HUES48 (cell line): ENCODE results near the gene SELENOS.
A peak's percentile ranks its signal among the peaks of the same experiment; 100 is the strongest.

Experiments
- H3K27ac ChIP-seq: one replicate; pipeline ENCODE4 v1.7.0; 2013; ENCODE audit warnings: low read depth, low read length, inconsistent platforms
- H3K27me3 ChIP-seq: 2 replicates; pipeline ENCODE4 v1.6.1; 2013; ENCODE audit warnings: mild to moderate bottlenecking, low read length; ENCODE audit not compliant: control insufficient read depth, insufficient read depth
- H3K36me3 ChIP-seq: 2 replicates; pipeline ENCODE4 v1.6.1; 2013; ENCODE audit warnings: low read length; ENCODE audit not compliant: control insufficient read depth, insufficient read depth
- H3K4me1 ChIP-seq: 2 replicates; pipeline ENCODE4 v1.6.1; 2013; ENCODE audit warnings: mild to moderate bottlenecking, low read length; ENCODE audit not compliant: control insufficient read depth, insufficient read depth
- H3K4me3 ChIP-seq: 2 replicates; pipeline ENCODE4 v1.5.1; 2013; ENCODE audit warnings: mild to moderate bottlenecking, low read depth, low read length
- H3K9ac ChIP-seq: 2 replicates; pipeline ENCODE4 v1.6.1; 2013; ENCODE audit warnings: mild to moderate bottlenecking, low read depth, low read length, moderate library complexity
- H3K9me3 ChIP-seq: 2 replicates; pipeline ENCODE4 v1.6.1; 2013; ENCODE audit warnings: low read length; ENCODE audit not compliant: control insufficient read depth, insufficient read depth

Gene SELENOS

DNA sequence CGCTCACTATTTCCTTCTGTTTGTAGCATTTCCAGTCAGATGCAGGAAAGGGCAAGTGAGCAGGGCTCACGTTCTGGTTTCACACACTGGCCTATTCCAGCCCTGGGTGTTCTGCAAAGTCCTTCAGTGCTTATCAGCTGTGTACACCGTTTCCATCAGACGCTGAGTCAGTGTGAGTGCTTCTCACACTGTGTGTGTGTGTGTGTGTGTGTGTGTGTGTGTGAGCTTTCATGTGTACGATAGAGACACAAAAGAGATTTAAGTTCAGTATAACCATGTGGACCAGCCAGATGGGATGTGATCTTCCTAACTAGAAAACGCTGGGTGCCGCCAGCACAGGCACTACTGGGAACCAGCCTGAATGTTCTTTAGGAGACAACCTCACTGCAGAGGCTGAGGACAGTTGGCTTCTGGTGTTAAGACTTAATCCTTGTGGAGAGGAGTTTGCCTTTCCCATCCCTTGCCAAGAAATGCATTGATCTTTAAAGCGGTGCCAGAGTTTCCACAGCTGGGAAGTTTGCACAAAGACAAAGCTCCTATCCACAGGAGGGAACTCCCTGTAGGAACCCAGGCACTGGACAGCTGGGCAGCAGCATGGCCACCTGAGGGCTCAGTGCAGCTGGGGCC is 21.6 kb downstream of the SELENOS start:
- Histone ChIP-seq H3K27me3 (peaks cover 8% of the 10 kb centered on the region; the same call in 1 of the 2 replicates), H3K27ac (no peak overlapping the region), H3K9ac (no peak overlapping the region), H3K4me3 (no peak overlapping the region), H3K36me3 (no peaks in the 10 kb centered on the region), H3K9me3 (no peaks in the 10 kb centered on the region), H3K4me1 (peaks cover 23% of the 10 kb centered on the region)

DNA sequence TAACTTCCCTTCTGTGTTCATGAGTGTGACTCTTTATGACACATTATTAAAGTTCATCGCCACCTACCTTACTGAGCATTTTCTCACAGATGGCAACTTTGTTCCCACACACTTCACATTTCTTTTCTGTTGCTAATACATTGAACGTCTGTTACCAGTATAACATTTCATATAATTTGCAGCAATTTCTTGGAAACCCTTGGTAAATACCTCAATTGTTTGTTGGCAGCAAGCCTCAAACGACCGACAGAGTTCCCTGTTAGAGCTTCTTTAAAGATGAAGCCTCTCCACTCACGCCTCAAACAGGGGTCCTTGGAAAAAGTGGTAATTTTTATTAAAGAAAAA is 22.3 kb downstream of the SELENOS start:
- Histone ChIP-seq H3K9me3 (no peaks in the 10 kb centered on the region), H3K27me3 (peaks cover 8% of the 10 kb centered on the region; the same call in 1 of the 2 replicates), H3K9ac (no peak overlapping the region), H3K4me3 (no peak overlapping the region), H3K36me3 (no peaks in the 10 kb centered on the region), H3K4me1 (peaks cover 23% of the 10 kb centered on the region), H3K27ac (no peak overlapping the region)

DNA sequence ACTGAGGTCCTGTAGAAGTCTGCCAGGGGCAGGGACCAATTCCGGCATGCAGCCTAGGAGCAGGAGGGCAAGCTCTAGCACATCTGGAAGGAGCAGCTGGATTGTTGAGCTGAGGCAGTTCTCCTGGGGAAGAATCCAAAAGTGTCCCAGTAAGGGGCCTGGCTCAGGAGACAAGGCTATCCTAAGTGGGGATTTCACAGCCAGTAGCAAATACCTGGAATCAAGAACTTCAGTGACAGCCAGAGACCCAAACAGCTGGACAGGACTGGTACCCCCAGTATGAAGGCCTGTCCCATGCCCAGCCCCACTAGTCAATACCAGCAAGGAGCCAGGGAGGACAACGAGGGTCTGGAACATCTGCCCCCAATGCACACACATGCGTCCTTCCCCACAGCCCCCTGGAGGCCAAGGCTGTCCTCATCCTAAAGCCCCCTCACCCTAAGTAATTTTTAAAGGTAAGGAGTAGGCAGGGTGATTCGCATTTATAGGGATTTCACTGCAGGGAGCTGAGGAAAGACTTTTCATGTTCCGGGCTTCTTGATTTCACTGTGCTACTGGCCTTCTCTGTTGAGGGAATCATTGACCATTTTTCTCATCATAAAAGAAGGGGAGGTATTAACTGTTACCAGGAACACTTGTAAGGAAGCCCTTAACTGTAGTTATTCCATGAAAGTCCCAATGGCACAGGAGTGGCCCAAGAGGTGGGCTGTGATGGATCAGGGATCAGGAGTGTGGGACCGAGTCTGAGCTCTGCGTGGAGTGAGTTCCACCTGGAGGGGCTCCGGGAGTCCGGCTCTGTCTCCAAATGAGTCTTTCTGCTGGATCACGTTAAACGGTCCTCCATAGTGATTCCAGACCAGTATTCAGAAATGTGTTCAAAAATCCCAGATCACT is 22.9 kb downstream of the SELENOS start:
- no peak overlapping the region for H3K4me3 ChIP-seq
- H3K27me3 ChIP-seq = peaks cover 8% of the 10 kb centered on the region; the same call in 1 of the 2 replicates
- H3K9ac ChIP-seq = no peak overlapping the region
- no peak overlapping the region for H3K27ac ChIP-seq
- H3K9me3 ChIP-seq = no peaks in the 10 kb centered on the region
- H3K4me1 ChIP-seq = peaks cover 28% of the 10 kb centered on the region
- no peaks in the 10 kb centered on the region for H3K36me3 ChIP-seq

DNA sequence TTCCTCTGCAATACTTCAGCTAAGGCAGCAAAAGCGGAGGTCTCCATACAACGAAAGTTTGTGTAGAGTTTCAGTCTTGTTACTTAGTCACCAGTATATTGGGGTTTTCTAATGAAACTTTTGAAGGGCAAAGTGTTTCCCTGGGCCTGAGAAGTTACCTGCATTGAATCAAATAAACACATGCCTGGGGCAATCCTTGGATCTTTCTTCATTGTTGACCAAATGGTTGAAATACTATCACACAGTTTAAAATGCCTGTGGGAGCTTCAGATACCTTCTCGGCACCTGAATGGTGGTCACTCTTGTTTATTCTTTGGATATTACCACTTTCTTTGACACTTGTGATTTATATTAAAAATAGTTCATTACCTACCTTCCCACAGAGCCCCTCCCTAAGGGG is 24.4 kb downstream of the SELENOS start:
- H3K4me3 ChIP-seq = peak overlapping the region; percentile 86
- no peaks in the 10 kb centered on the region for H3K9me3 ChIP-seq
- H3K36me3 ChIP-seq = peaks cover 7% of the 10 kb centered on the region; the same call in 1 of the 2 replicates
- H3K4me1 ChIP-seq = peaks cover 23% of the 10 kb centered on the region
- H3K9ac ChIP-seq = no peak overlapping the region
- H3K27ac ChIP-seq = no peak overlapping the region
- H3K27me3 ChIP-seq = peaks cover 8% of the 10 kb centered on the region; the same call in 1 of the 2 replicates

DNA sequence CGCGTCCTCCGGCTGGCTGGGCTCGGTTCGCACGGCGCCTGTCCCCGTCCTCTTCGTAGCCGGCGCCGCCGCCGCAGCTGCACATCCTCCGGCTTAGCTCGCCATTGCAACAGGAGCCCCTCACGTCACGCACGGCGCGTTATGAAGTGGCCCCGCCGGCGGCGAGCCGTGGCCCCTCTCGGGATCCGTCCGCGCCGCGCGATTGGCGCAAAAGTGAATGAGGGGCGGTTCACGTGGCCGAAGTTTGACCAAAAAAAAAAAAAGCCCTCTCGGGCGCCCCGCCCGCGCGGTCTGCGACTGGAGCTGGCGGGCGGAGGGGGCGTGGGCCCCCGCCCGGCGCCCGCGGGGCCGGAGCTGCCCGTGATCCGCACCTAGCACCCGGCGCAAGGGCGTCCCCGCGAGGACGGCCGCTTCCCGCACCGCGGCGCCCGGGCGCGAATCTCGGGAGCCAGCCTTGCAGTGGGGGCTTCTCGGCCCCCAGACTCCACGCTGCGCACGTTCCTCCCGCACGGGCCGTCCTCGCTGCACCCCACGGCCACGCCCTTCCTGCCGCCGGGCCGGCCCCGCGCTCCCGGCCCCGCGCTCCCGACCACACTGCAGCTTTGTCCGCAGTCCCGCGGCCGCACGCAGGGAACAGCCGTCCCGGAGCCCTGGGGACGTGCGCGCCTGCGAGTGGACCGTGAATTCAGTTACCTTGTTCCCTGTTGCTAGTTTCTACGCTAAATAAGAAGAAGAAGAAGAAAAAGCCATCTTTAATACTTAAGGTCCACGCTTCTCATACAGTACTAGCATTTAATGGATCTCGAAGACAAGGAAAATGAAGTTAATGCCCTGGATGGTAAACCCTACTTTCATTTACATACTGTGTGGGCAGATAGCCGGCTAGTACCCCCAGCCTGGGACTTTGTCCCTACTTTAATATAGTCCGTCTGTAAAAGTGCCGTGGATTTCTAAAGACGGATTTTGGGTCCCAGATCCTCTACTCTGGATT is 25.2 kb downstream of the SELENOS start, which contains the start of gene CHSY1:
CHSY1 (minus strand) TSS at position 219 of the 991 bp plus-strand sequence. CDS start 592 bp downstream, outside the sequence.
- Histone ChIP-seq H3K4me1 (peaks cover 30% of the 10 kb centered on the region), H3K27ac (peak within 1 kb of the TSS; percentile 47), H3K9ac (peak within 1 kb of the TSS; percentile 75), H3K36me3 (peaks cover 13% of the 10 kb centered on the region; the same call in 1 of the 2 replicates), H3K4me3 (peak within 1 kb of the TSS; percentile 86), H3K27me3 (peaks cover 8% of the 10 kb centered on the region; the same call in 1 of the 2 replicates), H3K9me3 (no peaks in the 10 kb centered on the region)

DNA sequence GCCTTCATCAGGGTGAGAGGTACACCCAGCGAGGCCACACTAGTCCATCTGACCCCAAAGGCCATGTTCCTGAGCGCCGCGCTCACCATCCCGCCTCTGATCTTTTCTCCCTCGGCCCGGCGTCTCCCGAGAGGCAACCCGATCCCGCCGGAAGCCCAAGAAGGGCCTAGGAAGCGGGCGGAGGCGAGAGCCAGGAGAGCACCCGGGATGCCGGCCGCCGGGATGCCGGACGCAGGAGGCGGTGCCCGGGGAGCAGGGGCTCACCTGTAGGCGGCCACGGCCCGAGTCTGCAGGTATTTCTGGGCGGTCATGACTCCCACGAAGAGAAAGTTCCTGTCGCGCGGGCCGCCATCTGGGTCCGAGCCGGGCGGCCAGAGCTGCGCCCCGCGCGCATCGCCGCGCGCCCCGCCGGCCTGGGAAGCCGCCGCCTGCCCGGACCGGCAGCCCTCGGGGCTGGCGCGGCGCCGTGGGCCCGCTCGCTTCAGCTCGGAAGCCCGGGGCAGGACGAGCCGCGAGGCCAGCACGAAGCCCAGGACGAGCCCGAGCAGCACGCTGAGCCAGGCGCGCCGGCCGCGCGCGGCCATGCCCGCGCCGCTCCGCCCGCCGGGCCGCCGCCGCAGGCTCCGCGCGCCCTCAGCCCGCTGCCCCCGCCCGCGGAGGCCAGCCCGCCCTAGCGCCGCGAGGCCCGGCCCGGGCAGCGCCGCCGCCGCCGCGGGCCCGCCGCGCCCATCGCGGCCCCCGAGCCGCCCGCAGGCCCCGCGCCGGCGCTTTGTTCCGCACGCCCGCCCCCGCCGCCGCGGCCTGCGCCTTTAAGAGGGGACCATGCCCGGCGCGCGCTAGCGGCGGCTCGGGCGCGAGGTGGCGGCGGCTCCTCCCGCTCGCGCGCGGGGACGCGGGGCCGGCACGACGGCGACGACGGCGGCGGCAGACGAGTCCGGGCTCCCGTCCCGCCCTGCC is 26.1 kb downstream of the SELENOS start:
- Histone ChIP-seq H3K9ac (peak overlapping the region; percentile 75), H3K27ac (peak overlapping the region; percentile 47), H3K9me3 (no peaks in the 10 kb centered on the region), H3K4me3 (peak overlapping the region; percentile 86), H3K4me1 (peaks cover 35% of the 10 kb centered on the region), H3K36me3 (peaks cover 13% of the 10 kb centered on the region; the same call in 1 of the 2 replicates), H3K27me3 (peaks cover 8% of the 10 kb centered on the region; the same call in 1 of the 2 replicates)

DNA sequence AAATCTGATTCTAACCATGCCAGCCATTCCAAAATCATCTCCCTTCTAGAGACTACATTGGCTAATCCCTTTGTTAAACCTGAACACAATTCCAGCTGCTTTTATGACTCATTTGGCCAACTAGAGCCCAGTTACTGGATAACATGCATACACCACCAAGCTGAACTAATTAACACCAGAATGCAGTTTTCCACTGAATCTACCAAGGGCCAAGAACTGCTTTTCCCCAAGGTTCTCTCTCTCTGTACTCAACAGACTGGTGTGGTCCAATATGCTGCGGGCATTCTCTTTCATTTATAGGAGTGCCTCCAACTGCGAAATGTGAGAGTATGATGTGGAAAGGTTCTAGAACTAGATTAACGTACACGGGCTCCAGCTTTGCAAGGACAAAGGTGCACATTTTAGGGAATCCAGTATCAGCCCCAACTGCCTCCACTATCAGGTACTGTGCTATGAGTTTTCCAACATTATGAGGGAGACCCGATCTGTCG is 26.9 kb downstream of the SELENOS start:
- peak overlapping the region; percentile 47 for H3K27ac ChIP-seq
- peaks cover 8% of the 10 kb centered on the region; the same call in 1 of the 2 replicates for H3K27me3 ChIP-seq
- peaks cover 35% of the 10 kb centered on the region for H3K4me1 ChIP-seq
- peaks cover 13% of the 10 kb centered on the region; the same call in 1 of the 2 replicates for H3K36me3 ChIP-seq
- peak overlapping the region; percentile 76 for H3K4me3 ChIP-seq
- peak overlapping the region; percentile 65 for H3K9ac ChIP-seq
- no peaks in the 10 kb centered on the region for H3K9me3 ChIP-seq

DNA sequence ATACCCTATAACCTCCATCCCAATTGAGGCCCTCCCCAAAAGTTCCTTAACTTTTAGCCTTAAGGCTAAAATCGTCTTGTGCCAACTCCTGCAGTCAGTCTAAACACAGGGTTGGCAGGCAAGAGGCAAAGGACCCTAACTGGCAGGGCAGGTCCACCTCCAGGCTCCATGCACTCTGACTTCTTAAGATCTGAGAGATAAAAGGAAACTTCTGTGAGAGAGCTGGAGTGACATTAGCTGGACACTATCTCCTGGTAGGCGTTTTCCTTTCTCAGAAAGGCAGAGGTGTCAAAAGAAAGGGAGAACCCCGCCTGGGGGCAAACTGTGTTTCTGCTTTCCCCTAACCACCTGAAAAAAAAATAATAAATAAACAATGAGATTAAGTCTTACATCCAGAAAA is 29.0 kb downstream of the SELENOS start:
- H3K36me3 ChIP-seq = peaks cover 13% of the 10 kb centered on the region; the same call in 1 of the 2 replicates
- peaks cover 50% of the 10 kb centered on the region for H3K4me1 ChIP-seq
- no peak overlapping the region for H3K4me3 ChIP-seq
- no peak overlapping the region for H3K27ac ChIP-seq
- H3K9ac ChIP-seq = no peak overlapping the region
- peaks cover 7% of the 10 kb centered on the region; the same call in 1 of the 2 replicates for H3K27me3 ChIP-seq
- H3K9me3 ChIP-seq = no peaks in the 10 kb centered on the region

DNA sequence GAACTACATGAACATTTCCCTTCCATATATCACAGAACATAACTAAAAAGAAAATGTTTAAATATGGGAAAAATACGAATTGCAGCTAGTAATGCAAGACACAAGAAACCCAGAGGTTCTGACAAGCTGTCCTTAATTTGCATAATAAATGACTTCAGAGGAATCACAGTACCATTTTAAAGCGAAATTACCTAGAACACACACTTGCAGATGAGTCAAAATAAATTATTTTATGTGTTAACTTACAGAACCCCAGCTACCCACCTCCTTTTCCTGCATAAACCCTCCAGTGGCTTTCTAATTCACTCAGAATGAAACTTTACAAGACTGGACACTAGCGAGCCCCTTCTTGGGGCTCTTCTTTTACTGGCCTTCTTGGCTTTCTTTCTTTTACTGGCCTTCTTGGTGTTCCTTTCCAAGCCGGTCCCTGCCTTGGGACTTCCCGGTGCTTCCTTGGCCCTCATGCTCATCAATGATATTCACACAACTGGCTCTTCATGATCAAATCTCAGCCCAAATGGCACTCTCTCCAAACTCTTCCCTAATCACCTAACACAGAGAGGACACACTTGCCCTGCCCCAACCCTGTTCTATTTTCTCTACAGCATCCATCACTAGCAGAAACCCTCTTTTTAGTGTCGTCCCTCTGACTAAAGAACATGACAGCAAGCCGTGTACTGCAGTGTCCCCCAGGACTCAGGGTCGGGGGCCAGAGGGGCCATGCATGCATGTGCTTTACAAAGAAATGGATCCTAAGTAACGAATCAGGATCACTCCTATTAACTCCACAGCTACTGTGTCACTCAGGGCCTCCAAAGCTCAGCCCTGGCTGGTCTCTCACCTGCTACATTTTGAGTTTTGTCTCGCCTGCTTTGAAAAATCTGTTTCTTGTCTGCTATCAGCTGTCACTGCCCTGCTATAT is 30.2 kb downstream of the SELENOS start:
- H3K9ac ChIP-seq = no peak overlapping the region
- H3K9me3 ChIP-seq = no peaks in the 10 kb centered on the region
- peaks cover 20% of the 10 kb centered on the region for H3K36me3 ChIP-seq
- H3K4me3 ChIP-seq = no peak overlapping the region
- H3K4me1 ChIP-seq = peaks cover 55% of the 10 kb centered on the region
- H3K27ac ChIP-seq = no peak overlapping the region
- no peaks in the 10 kb centered on the region for H3K27me3 ChIP-seq
